ENCODE data around the gene BTBD2.

BTBD2 gene

DNA sequence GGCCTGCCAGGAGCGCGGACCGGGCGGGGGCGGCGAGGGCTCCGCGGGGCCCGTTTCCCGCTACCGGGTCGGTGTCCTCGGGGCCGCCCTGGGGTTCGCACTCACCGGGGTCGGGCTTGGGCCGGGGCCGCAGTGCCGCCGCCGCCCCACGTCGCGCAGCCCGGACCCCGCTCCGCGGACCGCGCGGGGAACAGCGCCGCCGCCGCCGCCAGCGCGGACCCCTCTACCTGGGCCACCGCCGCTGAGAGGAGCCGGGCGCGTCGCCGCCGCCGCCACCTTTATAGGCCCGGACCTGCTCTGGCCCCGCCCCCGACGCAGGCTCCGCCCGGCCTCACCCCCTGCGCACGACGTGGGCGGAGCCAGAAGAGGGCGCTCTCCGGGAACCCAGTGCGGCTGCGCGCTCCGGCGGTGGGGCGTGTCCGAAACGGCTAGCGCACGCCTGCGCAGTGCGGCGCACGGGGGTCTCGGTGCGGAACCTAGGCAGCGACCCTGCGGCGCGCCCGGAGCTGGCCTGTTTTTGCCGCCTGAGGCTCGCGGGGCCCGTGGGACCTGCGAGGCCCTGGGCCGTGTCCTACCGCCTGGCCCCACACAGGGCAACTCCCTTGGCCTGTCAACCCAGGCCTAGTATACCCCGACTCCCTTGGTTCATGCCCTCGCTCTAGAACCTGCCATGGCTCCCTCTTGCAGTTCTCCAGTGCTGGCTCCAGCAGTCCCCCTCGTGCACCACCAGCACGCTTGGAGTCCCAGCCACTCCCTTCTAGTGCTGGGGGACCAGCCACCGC is 35.7 kb upstream of the BTBD2 start, which contains the start of gene MKNK2:
Gene MKNK2 (minus strand): TSS at position 254 of the 782 bp plus-strand sequence. CDS start 393 bp downstream, outside the sequence.
- DNase-seq (ENCODE audit: low read depth in 2 of 2): peak; percentile 90 to 96

DNA sequence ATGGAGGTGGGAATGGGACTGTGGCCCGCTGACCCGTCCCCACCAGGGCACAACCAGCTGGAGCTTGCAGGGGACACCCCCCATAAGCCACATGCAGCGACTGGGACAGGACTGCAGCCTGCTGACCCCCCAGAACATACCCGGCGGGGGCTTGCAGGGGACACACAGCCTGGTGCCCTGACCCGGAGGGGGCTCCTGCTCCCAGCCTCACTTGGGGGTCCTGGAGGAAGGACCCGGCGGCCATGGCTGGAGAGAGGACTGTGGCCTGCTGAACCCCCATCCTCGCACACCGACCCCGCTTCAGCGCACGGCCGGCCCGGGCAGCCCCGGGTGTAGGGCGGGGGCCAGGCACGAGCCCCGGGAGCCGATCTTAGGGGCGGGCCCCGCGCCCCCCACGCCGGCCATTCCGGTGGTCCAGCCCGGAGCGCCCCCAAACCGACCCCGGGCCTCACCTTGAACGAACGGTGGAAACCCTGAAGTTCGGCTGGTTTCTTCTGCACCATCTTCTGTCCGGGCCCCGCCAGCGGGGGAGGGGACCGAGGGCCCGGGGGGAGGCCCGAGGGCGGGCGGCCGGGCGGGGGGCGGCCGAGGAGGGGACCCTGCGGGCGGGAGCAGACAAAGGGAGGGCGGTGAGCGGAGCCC is 35.0 kb upstream of the BTBD2 start:
- DNase-seq (ENCODE audit: low read depth in 2 of 2): no peak

DNA sequence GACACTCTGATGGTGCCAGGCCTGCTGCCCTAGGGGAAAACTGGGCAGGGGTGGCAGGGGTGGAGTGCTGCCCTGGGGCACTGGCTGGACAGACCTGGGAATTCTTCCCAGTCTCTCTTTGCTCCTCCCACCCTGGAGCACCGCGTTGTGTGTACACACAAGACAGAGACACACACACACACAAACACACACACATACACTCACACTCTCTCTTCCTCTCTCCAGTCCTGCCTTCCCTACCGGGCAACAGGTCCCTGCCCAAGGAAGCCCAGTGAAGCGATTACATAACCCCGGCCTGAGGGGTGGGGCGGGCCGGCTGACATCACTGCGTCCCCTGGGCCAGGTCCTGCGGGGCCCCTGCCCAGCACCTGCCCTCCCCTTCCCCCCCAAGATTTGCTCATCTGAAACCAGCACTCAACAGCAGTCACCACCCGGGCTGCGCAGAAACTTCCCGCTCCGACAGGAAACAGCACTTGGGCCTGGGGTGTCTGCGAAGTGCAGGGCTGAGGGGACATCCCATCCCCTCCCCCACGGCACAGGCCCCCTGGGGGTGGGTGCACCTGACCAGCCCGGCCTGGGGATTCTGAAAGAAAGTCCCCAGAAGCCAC is 34.3 kb upstream of the BTBD2 start:
- DNase-seq (ENCODE audit: low read depth in 2 of 2): no peak

DNA sequence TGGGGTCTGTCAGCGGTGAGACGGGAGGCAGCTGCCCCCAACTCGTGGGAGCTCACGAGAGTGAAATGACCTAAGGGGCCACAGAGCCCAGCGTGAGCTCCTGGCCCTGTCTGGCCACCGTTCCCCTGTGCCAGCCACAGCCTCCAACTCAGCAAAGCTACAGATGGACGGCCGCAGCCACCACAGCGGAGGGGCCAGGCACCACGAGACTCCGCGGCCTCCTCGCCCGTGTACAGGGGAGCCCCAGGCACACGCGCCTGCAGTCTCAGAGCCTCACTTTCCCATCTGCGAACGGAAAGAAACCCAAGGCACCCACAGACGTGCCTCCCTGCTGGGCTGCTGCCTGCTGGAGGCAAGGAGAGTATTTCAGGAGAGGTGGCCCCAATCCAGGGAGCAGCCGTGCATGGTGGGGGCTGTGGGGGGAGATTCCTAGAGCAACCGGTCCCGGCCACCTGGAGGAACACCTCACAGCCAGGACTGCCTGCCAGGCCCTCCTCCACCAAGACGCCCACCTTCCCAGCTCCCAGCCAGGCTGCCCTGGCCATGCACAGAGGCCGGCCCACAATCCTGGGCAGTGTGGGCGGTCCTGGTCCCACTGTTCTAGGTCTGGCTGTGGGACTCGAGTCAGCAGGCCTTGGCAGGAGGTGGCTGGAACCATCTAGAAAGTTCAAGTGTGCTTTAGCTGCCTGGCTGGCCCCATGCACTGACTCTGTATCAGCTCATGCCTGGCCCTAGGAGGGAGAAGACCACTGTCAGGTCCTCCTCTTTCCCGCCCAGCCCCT is 33.6 kb upstream of the BTBD2 start:
- no peak for DNase-seq (ENCODE audit: low read depth in 2 of 2)

DNA sequence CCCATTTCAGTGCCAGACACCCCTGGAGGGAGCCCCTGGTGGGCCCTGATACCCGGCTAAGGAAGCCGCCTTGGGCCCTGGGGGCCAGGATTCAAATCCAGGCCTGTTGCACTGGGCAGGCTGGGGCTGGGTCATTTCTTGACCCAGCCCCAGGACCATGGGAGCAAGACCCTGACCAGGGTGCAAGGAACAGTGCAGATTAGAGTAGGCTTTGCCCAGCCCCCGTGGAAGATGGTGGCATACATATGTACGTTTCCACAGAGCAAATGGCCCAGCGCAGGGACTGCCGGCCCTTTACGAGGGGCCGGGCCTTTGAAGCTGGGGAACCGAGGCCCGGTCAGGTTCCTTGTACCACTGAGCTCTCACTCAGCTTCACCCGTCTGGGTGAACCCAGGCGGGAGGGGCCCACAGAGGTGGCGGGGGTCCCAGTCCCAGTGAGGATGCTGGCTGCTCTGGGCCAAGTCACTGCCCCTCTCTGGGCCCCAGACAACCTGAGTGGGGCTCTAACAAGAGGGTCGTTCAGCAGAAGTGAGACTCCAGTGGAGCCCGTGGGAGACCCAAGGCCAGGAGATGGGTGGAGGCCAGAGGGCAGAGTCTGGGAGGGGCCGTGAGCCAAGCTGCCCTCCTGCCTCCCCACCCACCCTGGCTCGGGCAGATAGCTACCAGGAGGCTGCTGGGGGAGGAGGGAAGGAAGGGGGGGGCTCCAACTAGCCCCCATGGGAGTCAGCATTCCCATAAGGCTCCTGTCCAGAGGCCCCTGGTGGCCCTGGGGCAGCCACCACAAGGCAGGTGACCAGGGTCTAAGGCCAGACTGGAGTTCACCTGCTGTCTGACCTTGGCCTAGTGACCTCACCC is 32.8 kb upstream of the BTBD2 start:
- no peak for DNase-seq (ENCODE audit: low read depth in 2 of 2)

DNA sequence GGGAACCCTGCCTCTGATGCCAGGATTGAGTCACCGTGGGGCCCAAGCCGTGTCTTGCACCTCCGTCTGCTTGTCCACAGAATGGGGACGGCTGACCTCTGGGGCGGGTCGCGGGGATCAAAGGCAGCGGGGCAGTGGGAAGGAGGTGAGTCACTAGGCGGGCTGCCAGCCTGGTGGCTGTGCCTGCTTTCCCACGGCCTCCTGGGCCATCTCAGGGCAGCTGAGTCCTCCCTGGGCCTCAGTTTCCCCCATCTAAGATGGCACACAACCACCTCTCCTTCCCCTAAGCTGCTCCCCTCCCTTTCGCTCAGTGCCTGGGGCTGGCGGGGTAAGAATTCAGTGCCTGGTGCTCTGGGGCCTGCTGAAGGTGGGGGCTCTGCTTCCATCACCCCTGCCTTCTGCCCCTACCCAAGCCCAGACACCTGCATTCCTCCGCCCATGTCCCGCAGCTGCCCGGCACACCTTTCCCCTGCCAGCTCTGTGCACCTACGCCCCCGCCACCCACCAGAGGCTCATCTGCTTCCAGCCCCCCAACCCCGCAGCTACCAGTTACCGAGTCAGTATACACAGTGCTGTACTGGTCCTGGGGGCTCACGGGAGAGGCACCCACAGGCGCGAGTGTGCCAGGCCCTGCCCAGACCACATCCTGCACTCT is 32.1 kb upstream of the BTBD2 start:
- no peak for DNase-seq (ENCODE audit: low read depth in 2 of 2)

DNA sequence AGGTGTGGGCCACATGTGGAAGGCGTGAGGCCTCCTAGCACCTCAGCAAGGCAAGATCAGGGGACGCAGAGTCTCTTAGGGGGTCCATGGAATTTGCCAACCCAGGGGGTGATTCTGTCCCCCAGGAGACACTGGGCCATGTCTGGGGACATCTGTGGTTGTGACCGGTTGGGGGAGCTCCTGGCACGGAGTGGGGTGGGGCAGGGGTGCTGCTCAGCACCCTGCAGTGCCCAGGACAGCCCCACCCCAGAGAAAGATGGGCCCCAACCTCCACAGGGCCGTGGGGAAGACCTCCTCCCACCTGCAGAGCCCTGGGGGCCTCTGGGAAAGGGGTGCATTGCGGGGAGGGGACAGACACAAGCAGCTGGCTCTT is 31.5 kb upstream of the BTBD2 start:
- DNase-seq (ENCODE audit: low read depth in 2 of 2): no peak

DNA sequence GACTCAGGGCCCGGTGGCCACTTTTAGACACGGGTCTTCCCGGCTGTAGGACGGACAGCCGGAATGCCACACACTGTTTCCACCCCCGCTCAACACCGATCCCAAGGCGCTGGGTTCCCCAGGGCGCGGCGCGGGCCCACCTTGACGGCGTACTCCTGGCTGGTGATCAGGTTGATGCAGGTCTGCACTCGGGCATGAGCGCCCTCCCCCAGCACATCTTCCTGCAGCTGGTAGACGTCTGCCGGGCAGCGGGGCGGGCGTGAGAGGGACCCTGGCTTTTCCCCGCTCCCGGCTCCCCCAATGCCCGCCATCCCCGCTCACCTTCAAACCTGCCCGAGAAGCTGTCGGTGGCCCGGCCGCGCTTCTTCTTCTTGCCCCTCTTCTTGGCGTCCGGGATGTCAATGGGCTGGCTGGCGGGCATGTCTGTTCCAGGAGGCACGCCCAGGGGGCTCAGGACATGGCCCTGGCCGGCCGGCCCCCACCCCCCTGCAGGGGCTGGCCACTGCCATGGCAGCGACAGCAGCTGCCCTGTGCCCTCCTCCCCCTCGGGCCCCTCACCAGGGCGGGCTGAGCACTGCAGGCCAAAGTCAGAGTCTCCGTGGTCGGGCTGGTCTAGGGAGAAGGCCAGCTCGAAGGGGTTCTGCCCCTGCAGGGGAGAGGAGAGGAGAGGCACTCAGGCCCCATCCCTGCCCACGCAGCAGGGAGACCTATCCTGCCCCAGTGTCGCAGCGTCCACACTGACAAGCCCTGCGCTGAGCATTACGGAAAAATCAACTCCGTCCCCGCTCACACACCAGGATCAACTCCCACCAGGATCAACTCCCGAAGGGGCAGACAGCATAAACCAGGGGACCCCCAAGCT is 30.8 kb upstream of the BTBD2 start:
- DNase-seq (ENCODE audit: low read depth in 2 of 2): no peak

DNA sequence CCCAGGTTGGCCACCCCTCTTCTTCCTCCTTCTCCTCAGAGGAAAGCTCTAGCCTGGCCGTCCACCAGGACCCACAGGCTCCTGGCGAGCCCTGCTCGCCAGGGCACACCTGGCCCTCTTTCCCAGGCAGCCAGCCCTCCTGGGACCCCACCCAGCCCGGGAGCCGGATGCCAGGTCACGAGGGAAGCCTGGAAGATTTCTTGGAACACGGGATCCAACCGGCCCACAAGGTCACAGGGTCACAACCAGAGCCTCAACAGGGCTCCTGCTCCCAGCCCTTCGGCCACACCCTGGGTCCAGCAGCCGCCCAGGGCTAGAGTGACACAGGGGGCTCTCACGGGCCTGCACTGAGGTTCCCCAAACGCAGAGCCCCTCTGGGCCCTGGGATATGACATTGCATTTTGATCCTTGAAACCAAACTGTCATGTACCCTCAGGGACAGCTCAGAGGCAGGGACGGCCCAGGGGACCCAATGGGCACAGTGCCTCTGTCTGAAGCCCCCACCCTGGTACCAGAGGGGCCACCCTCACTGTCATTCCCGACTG is 30.1 kb upstream of the BTBD2 start:
- DNase-seq (ENCODE audit: low read depth in 2 of 2): no peak

DNA sequence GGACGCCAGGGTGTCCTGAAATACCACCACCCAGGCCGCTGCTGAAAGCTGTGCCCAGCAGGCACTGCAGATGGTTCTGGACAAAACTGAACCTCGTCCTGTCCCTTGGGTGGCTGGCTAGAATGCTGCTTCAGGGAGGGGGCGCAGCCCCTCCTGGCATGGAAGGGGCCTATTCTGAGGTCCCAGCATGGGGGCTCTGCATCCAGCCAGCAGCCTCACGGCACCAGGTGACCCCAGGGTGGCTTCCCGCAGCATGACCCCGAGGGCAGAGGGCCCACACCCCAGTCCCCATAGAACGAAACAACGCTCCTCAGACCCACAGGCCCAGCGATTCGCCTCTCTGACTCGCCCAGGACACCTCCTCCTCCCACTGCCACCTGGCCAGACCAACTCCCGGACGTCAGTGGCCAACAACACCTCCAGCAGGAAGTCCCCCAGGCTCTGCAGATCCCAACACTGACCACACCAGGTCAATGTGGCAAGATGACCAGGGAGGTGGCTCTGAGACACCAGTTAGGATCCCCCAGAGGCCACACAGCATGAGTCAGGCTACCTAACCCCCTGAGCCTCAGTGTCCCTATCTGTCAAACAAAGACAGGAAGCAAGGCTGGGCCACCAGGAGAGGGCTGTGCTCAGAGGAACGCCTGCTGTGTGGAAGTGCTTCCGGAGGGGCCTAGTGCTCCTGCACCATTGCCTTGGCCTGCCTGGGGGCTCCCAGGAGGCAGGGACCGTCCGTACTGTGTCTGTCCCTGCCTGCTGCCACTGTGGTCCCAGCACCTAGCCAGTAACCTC is 29.4 kb upstream of the BTBD2 start:
- DNase-seq (ENCODE audit: low read depth in 2 of 2): no peak

DNA sequence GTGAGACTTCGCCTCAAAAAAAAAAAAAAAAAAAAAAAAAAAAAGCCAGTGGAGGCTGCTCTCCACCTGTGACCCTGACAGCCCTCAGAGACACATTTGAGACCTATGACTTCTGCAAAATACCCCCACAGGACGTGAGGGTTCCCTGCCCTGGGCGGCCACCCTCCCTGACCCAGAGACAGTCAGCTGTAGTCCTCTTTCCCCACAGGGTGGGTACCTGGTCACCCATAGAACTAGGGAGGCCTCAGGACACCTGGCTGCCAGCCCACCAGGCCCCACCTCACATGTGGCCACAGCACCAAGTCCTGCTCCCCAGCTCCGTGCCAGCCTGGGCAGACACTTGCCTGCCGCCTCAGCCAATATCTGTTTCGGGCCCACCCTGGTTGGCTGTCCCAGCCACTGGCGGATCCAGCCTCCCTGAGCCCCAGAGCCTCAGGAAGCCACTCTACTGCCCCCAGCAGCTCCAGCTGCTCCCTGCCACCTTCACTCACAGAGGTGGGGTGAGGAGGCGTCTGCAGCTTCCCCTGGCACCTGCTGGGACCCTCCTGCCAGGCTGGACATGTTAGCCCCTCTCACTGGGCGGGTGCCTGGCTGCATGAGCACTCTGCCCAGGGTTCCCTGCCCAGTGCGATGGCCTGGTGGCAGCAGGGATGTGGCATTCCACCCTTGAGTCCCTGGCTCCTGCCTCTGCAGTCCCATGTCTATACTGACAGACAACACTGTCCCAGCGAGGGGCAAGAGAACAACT is 28.6 kb upstream of the BTBD2 start:
- DNase-seq (ENCODE audit: low read depth in 2 of 2): no peak

DNA sequence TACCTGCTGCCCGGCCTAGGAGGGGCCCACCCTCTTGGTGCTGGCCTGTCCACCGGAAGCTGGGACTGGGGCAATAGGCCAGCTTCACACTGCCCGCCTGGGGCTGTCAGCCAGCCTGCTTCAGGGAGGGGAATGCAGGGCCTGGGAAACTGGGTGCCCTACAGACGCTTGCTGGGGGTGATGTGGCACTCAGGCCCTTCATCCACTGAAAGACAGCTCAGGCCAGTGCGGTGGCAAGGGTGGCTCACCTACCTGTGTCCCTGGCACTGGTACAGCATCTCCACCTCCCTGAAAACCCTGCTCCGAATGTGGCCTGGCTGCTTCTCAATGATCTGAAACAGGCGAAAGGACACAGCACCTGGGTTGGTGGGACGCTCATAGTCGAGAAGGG is 27.7 kb upstream of the BTBD2 start:
- DNase-seq (ENCODE audit: low read depth in 2 of 2): no peak

DNA sequence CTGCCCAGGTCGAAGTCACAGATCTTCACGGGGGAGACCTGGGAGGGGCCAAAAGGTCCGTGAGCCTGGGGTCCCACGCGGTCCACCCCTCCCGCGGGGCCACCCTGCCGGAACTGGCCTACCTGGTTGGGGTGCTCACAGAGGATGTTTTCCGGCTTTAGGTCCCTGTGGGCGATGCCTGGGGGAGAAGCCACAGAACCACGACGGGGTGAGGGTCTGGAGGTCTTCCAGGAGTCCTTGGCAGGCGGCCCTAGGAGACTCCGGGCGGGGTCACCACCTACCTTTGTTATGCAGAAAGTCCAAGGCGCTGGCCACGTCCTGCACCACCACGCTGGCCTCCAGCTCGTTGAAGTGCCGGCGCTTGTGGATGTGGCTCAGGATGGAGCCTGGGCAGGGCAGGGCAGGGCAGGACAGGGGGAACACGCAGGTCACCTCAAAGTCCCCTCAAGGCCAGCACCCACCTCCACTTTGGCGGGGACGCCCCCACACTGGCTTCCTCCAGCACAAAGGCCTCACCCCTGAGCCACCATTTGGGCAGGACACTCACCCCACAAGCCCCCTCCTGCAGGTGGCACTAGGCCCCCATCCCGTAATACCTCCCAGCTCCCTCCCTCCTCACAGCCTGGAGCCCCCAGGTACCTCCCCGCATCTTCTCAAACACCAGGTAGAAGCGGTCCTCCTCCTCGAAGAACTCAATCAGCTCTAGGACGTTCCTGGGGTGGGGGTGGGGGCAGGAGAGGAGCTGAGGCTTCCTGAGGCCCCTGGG is 27.2 kb upstream of the BTBD2 start:
- DNase-seq (ENCODE audit: low read depth in 2 of 2): no peak

DNA sequence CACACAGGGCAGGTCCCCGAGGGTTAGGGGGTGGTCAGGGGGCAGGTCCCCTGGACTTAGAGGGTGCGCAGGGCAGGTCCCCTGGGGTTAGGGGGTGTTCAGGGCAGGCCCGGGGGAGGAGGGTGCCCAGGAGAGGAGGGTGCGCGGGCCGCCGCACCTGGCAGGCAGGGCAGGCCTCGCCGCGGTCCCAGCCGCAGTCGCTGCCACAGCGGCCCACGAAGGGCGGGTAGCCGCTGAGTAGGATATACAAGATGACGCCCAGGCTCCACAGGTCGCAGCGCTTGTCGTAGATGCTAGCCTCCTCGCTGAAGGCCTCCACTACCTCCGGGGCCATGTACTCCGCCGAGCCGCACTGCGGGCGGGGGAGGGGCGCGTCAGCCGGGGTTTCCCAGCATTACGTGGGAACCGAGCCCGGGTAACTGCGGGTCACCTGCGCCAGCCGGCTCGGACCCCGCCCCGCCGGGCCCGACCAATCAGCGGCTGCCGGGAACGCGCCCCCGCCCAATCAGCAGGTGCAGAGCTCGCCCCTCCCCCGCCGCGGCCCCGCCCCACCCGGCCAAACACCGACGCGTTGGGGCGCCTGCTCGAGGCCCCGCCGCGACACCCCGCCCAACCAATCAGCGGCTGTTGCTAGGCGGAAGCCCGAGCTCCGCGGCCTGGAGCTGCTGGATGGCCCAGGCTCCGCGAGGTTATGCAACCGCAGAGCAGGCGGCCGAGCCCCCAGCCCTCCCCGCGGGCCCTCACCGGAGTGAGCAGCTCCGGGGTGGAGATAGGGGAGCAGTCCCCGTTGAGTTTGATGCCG is 26.4 kb upstream of the BTBD2 start:
- DNase-seq (ENCODE audit: low read depth in 2 of 2): peak; percentile 99

DNA sequence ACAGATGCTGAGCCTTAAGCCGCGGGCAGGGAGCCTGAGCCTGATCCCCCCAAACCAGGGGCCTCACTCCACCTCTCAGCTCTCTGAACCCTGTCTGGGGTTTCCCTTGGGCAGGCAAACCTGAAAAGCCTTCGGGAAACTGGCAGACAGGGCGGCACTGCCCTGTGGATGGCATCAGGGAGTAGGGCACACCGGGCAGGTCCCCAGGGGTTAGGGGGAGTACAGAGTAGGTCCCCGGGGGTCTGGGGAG is 25.8 kb upstream of the BTBD2 start:
- DNase-seq (ENCODE audit: low read depth in 2 of 2): no peak

DNA sequence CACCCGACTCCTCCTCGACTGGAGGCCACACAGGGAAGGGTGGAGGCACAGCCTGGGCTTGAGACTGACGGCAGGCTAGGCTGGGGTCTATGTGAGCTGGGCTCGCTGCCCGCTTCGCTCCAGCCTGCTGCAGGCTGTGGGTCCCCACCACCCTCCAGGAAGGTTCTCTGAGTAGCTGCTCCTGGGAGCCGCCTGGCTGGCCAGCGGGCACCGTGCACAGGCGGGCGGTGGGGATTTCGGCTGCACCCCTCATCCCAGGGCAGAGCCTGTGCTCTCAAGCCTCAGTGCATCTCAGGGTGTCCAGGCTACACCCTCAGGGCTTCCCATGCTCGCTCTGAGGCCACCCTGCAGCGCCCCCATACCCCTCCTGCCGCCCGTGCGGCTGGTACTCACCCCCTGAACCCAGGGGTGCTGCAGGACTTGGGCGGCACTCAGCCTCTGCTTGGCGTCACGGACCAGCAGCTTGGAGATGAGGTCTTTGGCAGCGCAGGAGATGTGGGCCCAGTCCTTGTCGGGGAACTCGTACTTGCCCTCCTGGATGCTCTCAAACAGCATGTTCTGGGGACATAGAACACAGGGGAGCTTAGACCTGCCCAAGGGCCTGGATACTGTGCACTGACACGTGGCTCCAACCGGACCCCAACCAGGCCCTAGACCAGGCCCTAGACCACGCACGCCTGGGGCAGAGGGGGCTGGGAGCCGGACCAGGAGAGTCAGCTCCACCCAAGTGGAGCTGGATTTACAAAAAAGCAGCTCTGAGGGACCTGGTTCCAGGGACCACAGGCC is 25.3 kb upstream of the BTBD2 start:
- no peak for DNase-seq (ENCODE audit: low read depth in 2 of 2)
